Sigmoid colon (tissue), 4 donors: ENCODE data around the gene RIMS1.

ENCODE experiments used
- CTCF ChIP-seq, 4 experiments: fragments of 450-650 bp in 3 of 4; fragments of 200-600 bp in 1 of 4; IDR thresholded peaks; one replicate each; pipeline ENCODE4 v1.5.1; 2016 to 2019; ENCODE audit warnings: antibody characterized with exemption in 4 of 4, mild to moderate bottlenecking in 3 of 4, moderate library complexity in 2 of 4
- EP300 ChIP-seq, 4 donors: sonication (generic); formaldehyde crosslinking; IDR thresholded peaks; one replicate each; pipeline ENCODE4 v1.6.1; 2017; ENCODE audit warnings: antibody characterized with exemption in 4 of 4
- POLR2A ChIP-seq, 2 donors: fragments of 450-650 bp; IDR thresholded peaks; one replicate each; pipeline ENCODE4 v1.6.1; 2016; ENCODE audit warnings: antibody characterized with exemption in 2 of 2, mild to moderate bottlenecking in 2 of 2, moderate library complexity in 2 of 2
- POLR2AphosphoS5 ChIP-seq, 4 donors: sonication (generic); formaldehyde crosslinking; IDR thresholded peaks; one replicate each; pipeline ENCODE4 v1.6.1; 2017; ENCODE audit warnings: antibody characterized with exemption in 4 of 4

- TF ChIP-seq CTCF (IDR thresholded peaks at IDR 0.05), result no peak
- no peak for TF ChIP-seq POLR2A (IDR thresholded peaks at IDR 0.05)
- no peak for TF ChIP-seq POLR2AphosphoS5 (IDR thresholded peaks at IDR 0.05)
- no peak for TF ChIP-seq EP300 (IDR thresholded peaks at IDR 0.05)
These were observed 208.2 kb downstream of the RIMS1 start for GRCh38 chr6:72094506-72094905.
